NCI-H1694 treated with DMSO at 0.1 percent for 48 hours (cell line): ENCODE results near the gene CLCN7.
"Not testable (repeated sequence)": the region's sequence is repeated elsewhere in the genome, so short reads cannot be mapped to it uniquely, and the experiment has no call there.

Source experiments
- DNase-seq: peaks from one replicate; lab custom pipeline; 2025; lab: John Stamatoyannopoulos, UW

CLCN7 gene

GRCh38 chr16:1445518-1446203 is 29.2 kb downstream of the CLCN7 start:
- DNase-seq: no peak

GRCh38 chr16:1444730-1445517 is 29.9 kb downstream of the CLCN7 start:
- no peak for DNase-seq

GRCh38 chr16:1443980-1444729 is 30.7 kb downstream of the CLCN7 start, which contains the start of gene CCDC154:
Gene CCDC154 (minus strand): TSS chr16:1444556. CDS start chr16:1444322, 234 bp downstream.
- DNase-seq: no peak

DNA sequence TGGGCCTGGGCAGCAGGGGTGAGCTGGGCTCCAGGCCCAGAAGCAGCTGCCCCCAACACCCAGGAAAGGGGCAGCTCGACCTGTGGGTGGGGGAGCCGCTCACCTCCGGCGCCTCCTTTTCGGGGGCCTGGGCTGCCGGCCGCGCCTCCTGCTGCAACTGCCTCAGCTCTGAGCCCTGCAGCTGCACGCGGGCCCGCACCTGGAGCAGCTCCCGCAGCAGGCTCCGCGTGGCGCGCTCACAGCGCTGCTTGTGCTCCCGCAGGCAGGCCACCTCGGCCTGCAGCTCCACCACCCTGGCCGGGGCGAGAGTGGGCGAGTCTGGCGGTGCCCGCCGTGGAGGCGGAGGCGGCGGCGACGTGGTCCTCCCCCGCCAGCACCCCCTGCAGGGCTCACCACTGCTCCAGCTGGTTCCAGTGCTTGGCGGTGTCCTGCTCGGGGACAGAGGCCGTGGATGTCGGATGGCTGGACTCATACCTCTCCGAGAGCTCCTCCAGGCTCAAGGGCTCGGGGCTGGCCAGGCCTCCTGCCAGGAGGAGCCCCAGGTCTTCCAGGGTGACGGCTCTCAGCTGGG is 31.3 kb downstream of the CLCN7 start:
- no peak for DNase-seq

DNA sequence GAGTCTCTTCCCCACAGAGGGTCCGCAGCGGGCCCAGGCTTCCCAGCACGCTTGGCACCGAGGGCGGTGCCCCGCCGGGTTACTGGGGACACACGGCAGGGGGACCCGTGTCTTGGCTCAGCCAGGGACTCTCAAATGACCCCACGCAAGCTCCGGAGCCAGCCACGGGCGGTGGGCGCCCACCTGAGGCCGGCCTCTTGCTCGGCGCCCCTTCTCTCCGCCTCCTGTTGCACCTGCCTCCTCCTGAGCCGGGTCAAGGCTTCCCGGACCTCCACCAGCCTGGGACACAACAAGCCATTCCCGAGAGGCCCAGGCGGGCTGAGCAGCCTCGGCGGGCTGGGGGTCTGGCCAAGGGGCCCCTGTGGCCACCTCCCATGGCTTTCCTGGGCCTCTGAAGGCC is 32.1 kb downstream of the CLCN7 start:
- no peak for DNase-seq

DNA sequence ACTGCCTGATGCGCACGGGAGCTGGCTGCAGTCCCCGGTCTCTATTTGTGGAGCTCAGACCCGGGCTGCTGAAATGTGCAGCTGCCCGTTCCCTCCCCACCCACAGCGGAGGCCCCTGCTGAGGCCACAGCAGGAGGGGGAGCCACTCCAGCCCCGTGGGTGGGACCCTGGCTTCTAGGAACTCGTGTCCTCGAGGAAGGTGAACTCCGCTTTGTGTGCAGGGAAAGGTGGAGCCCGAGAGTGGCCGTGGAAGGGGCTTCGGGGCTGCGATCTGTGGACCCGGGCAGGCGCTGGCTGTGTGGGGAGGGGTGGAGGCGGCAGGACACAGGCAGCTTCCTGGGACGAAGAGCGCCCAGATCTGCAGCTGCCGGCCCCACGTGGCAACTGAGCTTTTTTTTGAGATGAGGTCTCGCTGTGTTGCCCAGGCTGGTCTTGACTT is 33.4 kb downstream of the CLCN7 start:
- DNase-seq: no peak

- not testable (repeated sequence) for DNase-seq
These were observed 35.1 kb downstream of the CLCN7 start for GRCh38 chr16:1439699-1440074.

DNA sequence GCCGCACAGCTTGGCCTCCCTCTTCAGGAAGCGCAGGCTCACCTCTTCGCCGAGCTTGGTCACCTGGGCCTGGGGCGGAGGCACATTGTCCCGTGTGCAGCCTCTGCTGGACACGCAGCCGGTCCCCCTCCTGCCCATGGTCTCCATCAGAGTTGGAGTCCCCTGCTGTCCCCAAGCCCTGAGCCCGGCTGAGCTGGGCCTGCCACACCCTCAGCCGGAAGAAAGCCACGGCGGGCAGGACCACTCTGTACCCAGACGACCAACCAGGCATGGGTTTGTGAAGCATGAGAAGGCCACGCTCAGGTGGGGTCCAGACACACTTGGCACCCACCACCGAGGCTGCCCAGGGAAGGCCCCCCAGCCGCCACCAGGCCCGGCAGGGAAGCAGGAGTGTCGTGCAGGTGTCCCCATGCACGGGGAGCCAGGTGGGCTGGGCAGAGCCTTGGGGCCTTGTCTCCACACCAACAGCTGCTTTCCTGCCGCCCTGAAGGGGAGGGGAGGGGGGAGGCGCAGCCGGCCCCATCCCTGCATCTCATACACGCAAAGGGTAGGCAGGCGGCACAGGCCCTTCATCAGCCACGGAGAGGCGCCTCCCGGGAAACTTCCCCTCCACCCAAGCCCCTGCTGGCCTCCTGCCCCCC is 35.6 kb downstream of the CLCN7 start:
- no peak for DNase-seq

DNA sequence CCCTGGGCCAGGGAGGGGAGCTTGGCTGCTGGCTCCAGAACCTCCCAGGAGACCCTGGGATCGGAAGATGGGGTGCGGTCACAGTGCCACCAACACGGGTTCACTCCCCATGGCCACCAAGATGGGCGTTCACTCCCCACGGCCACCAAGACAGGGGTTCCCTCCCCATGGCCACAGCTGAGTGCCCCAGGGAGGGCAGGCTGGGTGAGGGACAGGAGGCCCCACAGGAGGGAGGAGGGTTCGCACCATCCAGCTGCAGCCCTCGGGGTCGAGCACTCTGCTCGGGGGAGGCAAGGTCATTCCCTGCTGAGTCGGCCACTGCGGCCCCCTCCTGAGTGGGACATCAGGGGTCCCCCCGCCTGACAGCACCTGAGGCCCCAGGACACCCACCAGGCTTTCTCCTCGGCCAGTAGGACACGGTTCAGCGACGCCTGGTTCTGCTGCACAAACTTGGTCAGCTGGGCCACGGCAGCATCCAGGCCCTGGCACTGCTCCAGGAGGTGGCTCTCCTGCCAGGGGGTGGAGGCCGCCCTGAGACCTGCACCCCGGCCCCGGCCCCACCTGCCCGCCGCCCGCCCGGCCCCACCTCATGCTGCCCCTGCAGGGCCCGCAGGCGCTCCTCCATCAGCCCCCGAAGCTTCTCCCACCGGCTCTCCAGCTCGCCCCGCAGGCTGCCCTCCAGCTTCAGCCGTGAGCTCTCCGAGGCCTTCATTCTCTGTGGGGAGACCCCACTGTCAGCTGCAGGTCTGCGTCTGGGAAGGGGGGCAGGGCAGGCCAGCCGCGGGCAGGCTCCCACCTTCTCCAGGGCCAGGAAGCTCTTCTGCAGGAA is 36.4 kb downstream of the CLCN7 start:
- DNase-seq: no peak

DNA sequence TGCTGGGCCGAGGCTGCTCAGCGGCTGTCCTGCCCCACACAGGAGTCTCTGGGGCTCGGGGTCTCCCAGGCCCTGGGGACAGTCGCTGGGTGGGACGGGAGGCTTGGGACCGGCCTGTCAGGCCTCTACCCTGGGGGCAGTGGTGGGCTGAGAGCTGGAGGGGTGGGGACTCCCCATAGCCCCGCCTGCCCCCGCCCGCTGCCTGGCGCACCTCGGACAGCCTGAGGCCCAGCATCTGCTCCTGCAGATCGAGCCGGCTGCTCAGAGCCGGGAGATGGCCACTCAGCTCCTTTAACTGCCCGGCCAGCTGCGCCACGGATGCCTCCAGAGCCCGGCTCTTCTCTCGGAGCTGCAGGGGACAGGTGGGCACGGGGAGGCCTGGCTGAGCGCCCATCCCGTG is 37.2 kb downstream of the CLCN7 start:
- DNase-seq: no peak

DNA sequence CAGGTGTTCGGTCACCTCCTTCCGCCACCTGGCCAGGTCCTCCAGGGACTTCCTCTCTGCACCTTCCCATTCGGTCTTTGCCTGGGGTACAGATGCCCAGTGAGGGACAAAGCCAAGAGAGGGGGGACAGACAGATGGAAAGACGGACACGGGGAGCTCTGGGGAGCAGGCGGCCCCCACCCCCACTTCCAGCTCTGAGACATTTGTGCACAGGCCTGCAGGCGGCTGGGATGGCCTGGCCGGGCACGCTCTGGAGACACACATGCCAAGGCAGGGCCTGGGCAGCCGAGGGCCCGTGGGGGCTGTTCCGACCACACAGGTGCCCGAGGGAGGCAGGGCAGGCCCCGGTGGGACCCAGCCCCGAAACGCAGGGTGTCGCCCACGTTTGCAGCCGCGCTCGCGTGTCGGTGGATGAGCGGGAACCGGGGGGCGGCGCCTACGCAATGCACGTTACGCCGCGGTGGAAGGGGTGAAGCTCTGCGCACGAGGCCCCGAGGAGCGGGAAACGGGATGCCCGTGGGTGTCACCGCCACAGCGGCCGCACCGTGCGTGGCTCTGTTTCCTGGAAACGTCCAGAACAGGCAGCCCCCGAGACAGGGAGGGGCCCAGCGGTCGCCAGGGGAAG is 38.0 kb downstream of the CLCN7 start:
- no peak for DNase-seq

DNA sequence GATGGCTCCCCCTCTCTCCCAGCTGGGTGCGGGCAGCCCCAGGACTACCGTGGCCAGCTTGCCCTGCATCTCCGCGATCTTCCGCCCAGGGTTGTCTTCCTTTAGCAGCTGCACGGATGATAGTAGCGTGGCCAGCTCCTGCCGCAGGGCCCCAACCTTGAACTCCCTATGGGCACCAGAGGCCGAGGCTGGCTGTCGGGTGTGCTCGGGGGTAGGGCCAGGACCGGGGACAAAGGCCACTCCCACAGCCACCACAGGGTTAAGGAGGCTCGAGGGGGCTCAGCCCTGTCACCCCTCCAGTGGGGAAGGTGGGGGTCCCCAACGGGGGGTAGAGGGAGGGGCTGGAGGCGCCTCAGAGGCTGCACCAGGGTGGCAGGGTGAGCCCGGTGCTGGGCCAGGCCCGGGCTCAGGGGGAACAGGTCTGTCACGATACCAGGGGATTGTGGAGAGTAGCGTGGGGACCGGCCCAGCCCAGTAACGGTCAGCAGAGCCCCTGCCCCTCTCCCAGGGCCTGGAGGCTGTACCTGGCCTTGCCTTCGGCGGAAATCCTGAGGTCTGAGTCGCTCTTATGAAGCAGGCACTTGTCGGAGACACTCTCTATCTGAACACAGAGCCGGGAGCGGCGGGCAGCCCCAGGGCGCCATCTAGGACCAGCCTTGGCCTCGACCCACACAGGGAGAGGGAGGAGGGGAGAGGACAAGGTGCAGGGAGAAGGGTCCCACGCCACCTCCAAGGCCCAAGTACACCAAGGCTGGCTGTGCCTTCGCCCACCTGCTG is 38.7 kb downstream of the CLCN7 start:
- DNase-seq: no peak

DNA sequence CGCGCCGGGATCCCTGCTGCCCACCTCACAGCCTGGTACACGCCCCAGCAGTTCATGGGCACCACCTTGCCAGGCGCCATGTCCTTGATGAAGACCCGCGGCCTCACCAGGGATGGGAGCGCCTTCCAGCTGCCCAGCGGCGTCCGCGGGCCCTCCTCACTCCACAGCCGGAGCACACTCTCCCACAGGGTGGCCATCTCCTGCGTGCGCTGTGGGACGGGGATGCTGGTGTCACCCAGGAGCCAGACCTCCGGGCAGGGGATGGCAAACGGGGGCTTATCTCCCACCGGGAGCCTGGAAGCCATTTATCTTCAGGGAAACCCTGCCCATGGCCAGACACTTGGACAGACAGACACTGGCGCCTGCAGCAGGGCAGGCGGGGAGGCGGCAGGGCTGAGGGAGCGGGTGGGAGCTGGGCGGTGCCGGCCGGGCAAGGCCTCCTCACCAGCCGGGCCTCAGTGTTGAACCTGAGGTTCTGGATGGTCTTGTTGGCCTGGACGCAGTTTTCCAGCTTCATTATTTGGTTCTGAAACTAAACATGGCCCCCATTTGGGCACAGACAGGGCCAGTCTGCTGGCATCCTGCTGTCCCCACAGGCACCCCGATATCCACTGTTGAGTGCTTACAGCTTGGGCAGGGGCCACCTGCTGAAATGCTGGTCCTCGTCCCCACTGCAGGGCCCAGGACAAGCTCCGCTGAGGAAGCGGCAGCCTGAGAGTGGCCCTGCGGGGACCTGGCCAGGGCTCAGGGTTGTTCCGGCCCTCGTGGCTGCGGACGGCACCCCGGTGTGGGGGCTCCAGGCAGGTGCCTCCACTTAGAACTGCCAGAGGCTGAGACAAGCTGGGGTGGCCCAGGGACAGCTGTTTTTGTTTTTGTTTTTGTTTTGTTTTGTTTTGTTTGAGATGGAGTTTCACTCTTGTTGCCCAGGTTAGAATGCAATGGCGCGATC is 39.9 kb downstream of the CLCN7 start:
- DNase-seq: no peak

GRCh38 chr16:1433756-1434155 is 41.1 kb downstream of the CLCN7 start:
- DNase-seq: no peak

DNA sequence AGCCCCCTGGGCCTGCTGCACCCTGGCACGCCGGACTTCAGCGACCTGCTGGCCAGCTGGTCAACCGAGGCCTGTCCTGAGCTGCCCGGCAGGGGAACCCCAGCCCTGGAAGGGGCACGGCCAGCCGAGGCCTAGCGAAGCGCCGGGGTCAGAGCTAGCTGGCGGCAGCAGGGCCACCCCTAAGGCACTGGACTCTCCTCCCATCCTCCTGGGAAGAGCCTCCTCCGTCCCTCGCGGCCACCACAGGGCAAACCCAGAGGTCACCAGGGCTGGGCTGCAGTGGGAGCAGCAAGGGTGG is 41.6 kb downstream of the CLCN7 start:
- no peak for DNase-seq

- DNase-seq: no peak
These were observed 42.2 kb downstream of the CLCN7 start for GRCh38 chr16:1432388-1433262.

DNA sequence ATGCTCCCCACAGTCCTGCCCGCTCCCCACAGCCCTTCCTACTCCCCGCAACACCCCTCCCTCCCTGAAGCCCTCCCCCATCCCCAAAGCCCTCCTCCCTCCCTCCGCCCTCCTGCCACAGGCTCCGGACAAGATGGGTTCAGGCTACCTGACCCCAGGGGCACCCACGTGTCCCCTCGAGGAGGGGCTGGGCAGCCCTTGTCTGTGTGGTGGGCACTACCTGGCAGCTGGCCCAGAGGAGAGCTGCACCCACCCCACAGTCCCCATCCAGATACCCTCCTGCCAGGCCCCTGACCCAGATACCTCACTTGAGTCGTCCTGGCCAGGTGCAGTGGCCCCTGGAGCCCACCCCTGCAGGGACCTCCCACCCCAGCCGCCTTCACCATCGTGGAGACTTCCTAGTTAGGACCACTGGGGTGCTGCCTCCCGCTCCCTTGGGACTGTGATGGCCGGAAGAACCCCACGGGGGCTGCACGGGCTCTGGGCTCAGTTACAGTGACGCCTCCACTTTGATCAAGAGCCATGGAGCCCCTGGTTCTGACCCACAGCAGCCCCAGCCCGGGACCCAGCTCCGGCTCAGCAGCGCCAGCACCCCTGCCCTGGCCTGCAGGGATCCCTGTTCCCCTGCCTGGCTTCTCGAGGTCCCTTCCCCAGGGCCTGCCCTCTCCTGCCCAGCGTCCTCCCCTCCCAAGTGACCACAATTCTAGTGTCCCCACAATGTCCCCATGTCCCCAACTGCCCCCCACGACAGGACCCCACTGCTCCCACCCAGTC is 43.1 kb downstream of the CLCN7 start:
- no peak for DNase-seq
